Measurements from ENCODE around the gene PDCL2.

Gene PDCL2

GRCh38 chr4:55509266-55509665 lies 82.8 kb downstream of the PDCL2 start:
- TF ChIP-seq CTCF (IDR thresholded peaks at IDR 0.05): no peak

DNA sequence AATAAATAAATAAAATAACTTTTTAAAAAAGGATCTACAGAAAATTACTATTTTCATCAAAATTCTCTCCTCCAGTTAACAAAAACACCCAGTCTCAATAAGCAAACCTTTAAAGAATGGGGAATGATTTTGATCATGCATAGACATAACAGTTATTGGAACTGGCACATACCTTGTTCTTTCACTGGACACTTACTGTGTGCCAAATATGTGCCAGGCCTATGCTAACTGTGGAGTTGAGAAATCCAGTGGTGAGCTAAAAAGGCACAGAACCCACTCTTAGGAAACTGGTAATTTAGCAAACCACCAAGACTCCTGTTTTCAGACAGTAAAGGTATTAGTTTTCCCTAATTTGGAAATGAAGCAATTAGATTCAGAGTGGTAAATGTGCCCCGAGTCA lies 84.4 kb downstream of the PDCL2 start:
- no peak for TF ChIP-seq CTCF (IDR thresholded peaks at IDR 0.05)

Data from LNCAP (cell line).